GM18502 (cell line): ENCODE results near the gene SPATC1L.

Experiments
- ATAC-seq: cut with Tn5 transposase; IDR thresholded peaks from one replicate; pipeline ENCODE4 v1.9.1; 2021; ENCODE audit warnings: mild to moderate bottlenecking; ENCODE audit not compliant: unreplicated experiment, poor library complexity

SPATC1L gene

DNA sequence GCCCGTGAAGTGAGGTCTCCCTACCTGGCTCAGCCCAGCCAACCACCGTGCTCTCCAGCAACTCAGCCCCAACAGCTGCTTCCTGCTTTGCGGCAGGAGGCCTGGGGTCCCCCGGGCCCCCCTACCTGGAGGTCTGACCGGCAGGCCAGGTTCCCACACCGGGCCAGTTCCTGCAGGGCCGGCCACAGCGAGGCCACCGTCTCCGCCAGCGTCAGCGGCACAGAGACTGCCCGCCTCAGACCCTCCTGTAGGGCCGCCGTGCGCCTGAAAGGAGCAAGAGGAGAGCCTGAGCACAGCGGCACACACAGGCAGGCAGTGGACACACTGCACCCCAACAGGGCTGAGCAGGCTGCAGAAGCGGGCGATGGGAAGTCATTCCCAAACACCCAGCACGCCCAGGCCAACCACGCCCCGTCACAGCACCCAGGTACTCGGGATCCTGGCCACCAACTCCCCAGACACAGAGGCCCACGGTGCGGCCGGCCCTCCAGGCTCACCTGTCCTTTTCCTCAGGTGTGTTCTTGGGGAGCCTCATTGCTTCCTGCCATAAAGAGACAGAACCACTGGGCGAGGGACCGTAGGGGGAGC is 45.8 kb downstream of the SPATC1L start:
- no peak for ATAC-seq

DNA sequence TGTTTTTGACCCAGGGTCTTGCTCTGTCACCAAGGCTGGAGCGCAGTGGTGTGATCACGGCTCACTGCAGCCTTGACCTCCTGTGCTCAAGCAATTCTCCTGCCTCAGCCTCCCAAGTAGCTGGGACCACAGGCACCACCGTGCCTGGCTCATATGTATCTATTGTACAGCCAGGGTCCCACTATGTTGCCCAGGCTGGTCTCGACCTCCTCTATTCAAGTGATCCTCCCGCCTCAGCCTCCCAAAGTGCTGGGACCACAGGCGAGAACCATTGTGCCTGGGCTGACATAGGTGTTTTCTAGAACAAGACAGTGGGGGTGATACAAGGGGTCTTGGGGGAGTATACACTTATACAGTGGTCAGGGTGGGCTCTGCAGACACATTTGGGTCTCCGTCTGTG is 46.4 kb downstream of the SPATC1L start:
- no peak for ATAC-seq

DNA sequence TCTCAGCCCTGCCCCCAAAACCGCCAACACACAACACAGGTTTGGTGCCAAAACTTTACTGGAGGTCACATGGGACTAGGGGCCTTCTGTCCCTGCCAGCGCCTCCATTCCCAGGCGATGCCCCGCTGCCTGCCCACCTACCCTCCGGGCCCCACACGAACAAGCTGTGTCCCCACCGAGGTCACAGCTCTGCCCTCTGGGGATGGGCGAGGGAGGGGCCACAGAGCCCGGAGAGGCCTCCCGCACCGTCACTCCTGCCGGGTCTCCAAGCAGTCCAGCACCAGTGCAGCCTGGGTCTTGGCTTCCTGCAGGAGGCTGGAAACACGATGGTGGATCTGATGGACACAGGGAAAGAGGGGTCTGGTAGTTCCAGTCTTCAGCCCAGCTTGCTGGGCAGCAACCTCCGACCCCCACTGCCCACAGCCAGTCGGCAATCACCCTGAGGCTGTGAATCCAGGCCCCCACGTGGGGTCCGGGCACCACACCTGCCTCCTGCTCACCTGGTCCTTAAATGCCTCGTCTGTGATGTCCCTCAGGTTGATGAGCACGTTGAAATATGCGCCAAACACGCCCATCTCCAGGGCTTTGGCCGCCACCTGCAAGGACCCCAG is 47.4 kb downstream of the SPATC1L start:
- no peak for ATAC-seq

DNA sequence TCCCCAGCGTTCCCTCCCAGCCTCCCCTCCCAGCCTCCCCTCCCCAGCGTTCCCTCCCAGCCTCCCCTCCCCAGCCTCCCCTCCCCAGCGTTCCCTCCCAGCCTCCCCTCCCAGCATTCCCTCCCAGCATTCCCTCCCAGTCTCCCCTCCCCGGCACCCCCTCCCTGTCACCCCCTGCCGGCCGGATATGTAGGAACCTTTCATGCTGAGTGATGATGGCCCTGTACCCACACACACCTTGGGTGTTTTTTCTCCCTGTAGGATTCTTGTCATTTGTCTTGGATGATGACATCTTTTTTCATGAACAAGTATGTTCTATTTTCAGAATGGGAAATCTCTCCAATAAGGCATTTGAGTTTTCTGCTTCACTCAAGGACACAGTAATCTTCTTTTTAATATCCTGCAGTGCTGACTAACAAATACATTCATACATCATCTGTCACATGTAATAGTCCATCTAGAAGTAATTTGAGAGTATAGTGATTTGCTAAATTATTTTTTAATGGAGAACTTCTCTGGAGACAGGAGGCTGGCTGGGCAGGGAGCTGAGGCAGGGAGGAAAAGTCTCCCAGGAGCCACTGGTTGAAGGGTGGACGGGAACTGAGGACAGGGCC is 48.4 kb downstream of the SPATC1L start:
- no peak for ATAC-seq

DNA sequence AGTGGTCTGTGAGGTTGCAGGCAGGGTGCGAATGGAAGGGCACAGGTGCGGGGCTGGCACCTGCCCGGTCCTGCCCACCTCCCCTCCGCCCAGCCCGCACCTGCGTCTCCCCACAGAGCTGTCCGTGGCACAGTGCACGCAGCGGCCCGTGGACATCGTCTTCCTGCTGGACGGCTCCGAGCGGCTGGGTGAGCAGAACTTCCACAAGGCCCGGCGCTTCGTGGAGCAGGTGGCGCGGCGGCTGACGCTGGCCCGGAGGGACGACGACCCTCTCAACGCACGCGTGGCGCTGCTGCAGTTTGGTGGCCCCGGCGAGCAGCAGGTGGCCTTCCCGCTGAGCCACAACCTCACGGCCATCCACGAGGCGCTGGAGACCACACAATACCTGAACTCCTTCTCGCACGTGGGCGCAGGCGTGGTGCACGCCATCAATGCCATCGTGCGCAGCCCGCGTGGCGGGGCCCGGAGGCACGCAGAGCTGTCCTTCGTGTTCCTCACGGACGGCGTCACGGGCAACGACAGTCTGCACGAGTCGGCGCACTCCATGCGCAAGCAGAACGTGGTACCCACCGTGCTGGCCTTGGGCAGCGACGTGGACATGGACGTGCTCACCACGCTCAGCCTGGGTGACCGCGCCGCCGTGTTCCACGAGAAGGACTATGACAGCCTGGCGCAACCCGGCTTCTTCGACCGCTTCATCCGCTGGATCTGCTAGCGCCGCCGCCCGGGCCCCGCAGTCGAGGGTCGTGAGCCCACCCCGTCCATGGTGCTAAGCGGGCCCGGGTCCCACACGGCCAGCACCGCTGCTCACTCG is 52.2 kb downstream of the SPATC1L start:
- no peak for ATAC-seq

DNA sequence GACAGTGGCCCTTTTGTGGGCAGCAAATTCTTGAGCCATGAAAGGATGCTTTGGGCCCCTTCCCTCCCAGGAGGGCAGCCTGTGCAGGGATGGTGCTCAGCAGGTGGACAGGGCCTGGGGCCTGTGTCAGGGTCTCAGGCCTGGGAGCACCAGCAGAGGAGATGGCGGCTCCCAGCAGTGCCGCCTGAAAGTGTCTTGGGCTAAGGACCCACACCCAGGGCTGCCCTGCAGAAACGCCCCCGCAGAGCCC is 52.7 kb downstream of the SPATC1L start:
- ATAC-seq = no peak

DNA sequence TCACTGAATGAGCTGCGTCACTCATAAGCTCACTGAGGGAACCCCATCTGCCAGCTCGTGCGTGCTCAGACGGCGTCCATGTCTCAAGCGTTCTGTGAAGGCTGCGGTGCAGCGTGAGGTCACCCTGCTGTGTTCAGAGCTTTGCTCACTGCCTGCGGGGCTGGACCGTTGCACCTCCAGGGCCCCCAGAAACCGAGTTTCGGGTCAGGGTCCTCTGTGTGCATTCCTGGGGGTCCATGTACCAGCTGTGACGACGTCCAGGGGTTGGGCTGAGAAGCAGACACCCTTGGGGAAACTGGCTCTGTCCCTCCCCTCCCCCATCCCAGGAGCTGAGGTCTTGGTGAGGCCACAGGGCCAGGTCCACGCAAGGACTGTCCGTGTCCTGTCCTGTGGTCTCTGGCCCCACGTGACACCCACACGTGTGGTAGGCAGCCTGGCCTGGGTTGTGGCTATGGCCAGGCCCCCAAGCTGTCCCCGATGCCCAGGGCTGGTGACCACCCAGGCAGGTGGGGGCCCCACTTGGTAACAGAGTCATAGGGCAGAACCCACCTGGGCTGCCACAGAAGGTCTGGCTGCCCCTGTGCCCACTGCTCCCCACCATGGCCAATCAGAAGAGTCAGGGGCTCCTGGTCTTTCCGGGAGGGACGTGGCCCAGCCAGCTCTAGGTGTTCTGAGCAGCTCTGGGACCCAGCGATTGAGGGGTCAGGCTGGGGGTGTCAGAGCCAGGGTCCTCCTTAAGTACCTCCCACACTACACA is 53.2 kb downstream of the SPATC1L start:
- no peak for ATAC-seq

DNA sequence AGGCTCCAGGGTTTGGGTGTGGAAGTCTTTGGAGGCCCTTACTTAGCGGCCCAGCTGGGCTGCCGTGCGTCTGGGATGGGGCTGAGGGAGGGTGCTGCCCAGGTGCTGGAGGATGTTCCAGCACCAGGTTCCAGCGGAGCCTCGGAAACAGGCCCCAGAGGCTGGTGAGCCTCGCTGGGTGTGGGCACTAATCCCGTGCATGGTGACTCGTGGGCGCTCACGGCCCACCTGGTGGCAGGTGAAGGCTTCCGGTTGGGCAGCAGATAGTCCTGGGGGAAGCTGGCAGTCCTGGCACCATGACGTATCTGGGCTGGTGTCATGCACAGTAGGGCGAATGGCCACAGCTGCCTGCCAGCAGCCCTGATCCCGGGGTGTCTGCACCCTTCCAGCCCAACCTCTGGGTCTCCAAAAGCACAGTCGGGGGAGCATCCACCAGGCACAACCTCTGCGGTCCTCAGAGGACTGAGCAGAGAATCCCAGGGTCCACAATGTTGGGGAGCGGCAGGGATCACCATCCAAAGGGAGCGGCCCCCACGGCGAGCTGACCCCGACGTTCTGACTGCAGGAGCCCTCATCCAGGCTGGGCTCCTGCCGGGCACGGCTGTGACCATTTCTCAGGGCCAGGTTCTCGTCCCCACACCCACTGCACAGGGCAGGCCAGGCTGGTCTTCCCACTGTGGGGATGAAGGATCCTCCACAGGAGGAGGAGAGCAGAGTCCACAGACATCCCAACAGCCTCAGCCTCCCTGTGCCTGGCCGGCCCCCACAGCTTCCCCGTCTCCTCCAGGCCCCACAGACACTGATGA is 54.2 kb downstream of the SPATC1L start:
- ATAC-seq = no peak

DNA sequence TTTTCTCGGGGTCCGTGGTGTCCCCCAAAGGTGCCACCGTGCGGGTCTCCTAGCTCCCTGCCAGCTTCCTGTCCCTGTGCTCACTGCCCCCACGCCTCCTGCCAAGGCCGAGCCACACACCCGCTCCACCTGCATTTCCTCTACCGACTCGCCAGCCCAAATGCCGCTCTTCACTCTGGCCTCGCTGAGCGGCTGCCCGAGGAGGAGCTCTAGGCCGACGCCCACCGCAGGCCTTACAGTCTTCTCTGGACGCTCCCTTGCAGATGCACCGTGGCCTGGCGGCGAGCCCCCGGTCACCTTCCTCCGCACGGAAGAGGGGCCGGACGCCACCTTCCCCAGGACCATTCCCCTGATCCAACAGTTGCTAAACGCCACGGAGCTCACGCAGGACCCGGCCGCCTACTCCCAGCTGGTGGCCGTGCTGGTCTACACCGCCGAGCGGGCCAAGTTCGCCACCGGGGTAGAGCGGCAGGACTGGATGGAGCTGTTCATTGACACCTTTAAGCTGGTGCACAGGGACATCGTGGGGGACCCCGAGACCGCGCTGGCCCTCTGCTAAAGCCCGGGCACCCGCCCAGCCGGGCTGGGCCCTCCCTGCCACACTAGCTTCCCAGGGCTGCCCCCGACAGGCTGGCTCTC is 55.2 kb downstream of the SPATC1L start:
- no peak for ATAC-seq

DNA sequence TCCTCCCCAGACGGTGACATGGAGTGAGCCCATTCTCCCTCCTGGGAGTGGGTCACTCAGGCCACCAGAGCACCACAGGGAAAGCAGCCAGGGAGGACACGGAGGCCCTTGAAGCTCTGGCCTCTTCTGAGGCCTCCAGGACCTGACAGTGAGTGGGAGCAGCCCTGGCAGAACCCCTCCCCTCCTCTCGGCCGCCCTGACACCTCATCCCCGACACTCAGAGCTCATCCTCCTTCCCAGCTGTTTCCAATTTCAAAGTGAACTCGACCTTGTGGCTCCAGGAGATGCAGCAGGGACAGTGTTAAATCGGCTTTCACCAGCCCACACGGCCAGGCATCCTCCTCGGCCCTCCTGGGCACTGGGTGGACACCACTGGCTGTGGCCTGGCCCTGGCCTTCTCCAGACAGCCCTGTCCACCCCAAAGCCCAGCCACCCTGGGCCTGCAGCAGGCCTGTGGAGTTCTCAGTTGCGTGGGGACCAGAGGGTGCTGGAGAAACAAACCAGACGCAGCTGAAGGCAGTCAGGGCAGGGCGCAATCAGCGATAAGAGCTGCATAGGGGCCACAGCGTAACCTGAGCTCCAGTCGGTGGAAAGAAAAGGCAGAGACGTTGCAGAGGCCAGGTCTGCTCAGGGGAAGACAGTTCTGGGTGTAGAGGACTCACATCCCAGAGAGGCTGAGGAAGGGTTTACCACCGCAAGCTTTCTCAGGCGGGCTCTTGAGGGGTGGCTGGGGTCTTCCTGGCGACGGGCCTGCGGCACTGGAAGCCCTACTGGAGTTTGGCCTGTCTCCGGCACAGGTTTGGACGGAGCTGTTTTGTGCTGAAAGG is 55.9 kb downstream of the SPATC1L start:
- ATAC-seq = no peak

DNA sequence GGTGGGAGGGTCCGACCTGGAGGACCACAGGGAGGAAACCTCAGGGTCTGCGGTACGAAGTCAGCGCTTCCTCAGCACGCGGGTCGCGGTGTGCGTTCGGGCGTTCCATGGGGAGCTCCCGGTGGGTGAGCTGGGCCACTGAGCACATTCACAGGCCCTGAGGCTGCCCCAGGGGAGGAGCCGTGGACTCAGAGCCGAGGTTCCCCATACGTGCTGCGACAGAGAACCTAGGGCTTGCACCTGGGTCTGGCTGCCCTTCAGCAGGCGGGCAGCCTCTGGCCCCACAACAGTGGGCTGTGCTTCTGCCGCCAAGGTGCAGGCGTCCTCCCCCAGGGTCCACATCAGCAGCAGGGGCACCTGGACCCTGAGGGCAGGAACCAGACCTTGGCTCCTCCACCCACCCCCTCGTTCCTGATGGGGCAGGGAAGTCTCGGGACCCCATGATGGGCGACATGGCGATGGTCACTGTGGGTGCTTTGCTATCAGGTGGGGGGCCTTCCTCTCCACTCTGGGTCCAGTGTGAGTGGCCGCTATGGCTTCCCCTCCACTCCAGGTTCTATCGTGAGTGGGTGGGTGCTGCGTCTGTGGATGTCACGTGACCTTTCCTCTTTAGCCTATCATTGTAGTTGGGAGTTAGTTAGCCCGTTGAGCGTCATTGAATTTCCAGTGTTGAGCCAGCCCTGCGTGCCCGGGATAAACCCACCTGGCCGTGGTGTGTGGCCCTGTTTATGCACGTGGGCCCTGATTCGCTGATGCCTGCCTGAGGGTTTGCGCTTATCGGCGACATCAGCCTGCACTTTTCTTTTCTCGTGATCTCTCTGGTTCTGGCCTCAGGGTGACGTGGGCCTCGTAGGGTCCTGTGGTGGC is 56.8 kb downstream of the SPATC1L start:
- no peak for ATAC-seq

DNA sequence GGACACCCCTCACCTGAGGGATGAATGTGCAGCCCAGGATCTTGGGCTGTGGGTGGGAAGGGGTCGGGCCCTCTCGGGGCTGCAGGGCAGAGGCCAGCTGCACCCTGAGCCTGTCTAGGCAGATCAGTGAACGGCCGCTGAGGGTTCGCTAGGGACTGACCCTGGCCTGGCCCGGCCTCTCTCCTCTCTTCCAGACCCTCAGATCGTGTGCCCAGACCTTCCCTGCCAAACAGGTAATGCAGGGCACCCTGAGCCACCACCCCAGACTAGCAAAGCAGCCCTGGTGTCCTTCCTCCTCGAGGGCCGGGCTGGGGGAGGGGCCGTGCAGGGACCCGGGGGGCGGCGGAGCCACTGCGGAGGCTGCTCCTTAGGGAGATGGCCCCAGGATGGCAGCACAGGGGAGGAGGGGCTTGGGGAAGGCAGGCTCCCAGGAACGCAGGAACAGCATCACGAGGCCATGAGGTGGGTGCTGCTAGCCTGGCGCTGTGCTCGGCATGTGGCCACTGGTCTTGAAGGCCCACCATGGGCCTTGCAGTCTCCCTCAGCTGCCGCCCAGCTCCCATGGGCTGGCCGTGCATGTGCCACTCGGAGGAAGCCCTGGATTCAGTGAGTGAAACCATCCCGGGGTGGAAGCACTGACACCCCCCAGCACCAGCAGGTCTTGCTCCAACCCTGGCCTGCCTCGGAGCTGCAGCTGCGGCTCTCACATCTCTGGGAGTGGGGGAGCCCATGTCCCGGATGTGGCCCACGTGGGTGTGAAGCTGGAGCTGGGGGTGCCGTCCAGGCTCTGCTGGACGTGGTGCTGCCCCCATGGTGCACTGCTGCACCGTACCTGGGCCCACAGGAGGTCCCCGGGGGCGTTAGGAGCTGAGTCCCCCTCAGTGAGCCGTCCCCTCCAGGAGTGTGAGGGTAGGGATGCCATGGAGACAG is 57.7 kb downstream of the SPATC1L start:
- ATAC-seq = no peak

DNA sequence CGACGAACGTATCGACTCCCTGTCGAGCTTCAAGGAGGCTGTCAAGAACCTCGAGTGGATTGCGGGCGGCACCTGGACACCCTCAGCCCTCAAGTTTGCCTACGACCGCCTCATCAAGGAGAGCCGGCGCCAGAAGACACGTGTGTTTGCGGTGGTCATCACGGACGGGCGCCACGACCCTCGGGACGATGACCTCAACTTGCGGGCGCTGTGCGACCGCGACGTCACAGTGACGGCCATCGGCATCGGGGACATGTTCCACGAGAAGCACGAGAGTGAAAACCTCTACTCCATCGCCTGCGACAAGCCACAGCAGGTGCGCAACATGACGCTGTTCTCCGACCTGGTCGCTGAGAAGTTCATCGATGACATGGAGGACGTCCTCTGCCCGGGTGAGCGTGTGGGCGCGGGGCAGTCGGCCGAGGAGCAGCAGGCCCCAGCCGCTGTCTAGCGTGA is 58.4 kb downstream of the SPATC1L start:
- no peak for ATAC-seq

DNA sequence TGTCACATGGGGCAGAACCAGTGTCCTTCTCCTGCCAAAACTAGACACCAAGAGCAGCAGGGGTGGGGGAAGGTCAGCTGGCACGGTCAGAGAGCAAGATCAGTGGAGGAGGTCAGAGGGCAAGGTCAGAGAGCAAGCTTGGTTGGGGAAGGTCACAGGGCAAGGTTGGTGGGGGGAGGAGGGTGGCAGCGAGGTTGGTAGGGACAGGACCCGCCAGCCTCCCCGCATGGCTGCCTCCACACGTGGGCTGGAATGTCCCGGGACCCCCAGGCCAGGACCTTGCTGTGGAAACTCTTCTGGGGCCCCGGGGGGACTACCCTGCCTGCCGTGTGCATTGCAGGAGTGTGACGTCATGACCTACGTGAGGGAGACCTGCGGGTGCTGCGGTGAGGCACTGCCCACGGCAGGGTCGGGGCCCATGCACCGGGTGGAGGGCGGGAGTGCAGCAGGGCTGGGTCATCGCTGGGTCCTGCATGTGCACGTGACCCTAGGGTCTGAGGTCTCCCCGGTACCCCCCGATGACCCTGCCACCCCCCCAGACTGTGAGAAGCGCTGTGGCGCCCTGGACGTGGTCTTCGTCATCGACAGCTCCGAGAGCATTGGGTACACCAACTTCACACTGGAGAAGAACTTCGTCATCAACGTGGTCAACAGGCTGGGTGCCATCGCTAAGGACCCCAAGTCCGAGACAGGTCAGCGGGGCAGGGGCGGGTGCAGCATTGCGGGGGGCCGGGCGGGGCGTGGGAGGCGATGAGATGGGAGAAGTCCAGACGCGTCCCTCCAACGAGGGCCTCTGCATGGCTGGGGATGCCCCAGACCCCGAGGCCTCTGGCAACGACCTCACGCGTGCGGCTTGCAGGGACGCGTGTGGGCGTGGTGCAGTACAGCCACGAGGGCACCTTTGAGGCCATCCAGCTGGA is 59.1 kb downstream of the SPATC1L start:
- ATAC-seq = no peak

DNA sequence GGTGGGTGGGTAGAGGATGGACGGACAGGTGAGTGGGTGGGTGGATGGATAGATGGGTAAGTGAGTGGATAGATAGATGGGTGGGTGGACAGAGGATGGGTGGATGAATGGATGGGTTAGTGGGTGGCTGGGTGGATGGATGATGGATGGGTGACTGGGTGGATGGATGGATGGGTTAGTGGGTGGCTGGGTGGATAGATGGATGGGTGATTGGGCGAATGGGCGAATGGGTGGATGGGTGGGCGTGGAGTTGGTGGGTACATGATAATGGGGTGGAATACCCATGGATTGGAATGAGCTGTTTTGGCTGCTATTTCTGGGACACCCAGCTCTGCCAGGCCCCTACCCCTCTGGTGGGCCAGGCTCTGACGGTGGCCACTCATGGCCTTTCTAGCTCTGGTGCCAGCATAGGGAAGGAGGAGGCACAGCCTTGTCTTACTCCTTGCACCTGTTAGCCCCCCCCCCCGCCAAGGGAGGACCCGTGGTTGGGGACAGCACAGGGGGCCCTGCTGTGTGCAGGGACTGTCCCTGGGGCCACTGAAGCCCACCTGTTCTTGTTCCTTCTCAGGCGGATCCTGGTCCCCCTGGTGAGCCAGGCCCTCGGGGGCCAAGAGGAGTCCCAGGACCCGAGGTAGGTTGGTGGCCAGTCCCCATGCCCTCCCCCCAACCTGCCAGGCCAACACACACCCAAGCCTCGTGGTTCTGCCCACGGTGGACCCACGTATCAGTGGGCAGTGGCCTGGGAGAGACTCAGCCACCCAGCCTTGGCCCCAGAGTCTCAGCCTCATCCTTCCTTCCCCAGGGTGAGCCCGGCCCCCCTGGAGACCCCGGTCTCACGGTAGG is 60.0 kb downstream of the SPATC1L start:
- ATAC-seq = no peak
